Measurements from ENCODE around the gene BOD1L2. TPM values are rescaled to one million over a fixed set of nuclear protein-coding genes. Genes with fewer than 3 reads are reported as not detected.

BOD1L2 gene
- total RNA-seq, 2 donors from 2014 or later, result 24.1 TPM; not detected in 1

DNA sequence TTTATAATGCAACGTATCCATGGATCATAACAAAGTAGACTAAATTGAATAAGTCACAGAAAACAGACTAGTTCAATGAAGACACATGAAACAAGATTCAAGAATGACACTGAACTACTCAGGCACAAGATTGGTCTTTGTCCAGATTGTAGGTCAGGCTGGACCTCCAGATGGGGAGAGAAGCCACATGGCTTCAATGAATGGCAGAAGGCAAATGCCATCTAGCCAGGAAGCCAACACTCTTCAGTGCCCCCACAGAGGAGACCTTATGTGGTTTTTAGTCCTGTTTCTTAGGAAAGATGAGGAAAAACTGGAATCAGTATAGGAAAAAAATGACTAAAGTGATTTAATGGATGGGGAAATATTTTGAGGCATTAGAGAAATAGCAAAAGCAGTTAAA, 43.1 kb downstream of the BOD1L2 start:
- 77% methylated on average over 1 of the region's 1 CpG for whole genome bisulfite sequencing
- no peak for TF ChIP-seq POLR2A (IDR thresholded peaks at IDR 0.05)
- TF ChIP-seq, protein P1, sequence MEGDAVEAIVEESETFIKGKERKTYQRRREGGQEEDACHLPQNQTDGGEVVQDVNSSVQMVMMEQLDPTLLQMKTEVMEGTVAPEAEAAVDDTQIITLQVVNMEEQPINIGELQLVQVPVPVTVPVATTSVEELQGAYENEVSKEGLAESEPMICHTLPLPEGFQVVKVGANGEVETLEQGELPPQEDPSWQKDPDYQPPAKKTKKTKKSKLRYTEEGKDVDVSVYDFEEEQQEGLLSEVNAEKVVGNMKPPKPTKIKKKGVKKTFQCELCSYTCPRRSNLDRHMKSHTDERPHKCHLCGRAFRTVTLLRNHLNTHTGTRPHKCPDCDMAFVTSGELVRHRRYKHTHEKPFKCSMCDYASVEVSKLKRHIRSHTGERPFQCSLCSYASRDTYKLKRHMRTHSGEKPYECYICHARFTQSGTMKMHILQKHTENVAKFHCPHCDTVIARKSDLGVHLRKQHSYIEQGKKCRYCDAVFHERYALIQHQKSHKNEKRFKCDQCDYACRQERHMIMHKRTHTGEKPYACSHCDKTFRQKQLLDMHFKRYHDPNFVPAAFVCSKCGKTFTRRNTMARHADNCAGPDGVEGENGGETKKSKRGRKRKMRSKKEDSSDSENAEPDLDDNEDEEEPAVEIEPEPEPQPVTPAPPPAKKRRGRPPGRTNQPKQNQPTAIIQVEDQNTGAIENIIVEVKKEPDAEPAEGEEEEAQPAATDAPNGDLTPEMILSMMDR (IDR thresholded peaks at IDR 0.05), result no peak
- Histone ChIP-seq H3K4me3 (no peak overlapping the region), H3K9me3 (no peaks in the 10 kb centered on the region), H3K27me3 (replicated peaks; ENCODE audit: insufficient read depth) (no peaks in the 10 kb centered on the region), H3K27ac (no peak overlapping the region), H3K36me3 (no peaks in the 10 kb centered on the region), H3K4me1 (replicated peaks) (no peaks in the 10 kb centered on the region)
- intact Hi-C loops (cut with DNase I), result no loop called here
- DNase-seq (ENCODE audit: low spot score), result no peak

DNA sequence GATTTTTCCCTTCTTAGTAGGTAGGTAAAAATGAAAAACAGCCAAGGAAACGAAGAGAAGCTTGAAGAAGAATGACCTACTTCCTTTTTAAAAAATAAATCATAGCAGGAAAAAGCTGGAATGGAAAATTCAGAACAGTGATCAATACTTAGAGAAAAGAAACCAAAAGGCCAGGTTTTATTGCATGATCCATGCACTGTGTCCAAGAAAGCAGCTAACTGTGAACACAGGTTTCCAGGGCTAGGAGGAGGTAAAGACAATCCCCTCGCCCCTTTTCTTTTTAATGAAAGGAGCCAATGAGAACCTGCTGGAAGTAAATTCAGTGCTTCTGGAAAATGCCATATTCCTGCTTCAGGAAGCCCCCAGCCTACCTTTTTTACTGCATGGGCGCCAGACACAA, 47.2 kb downstream of the BOD1L2 start:
- no peak overlapping the region for H3K27ac ChIP-seq
- no peaks in the 10 kb centered on the region for H3K27me3 ChIP-seq (replicated peaks; ENCODE audit: insufficient read depth)
- no peaks in the 10 kb centered on the region for H3K36me3 ChIP-seq
- TF ChIP-seq, protein P1 (IDR thresholded peaks at IDR 0.05), result no peak
- TF ChIP-seq POLR2A (IDR thresholded peaks at IDR 0.05) (no peak), POLR2AphosphoS5 (IDR thresholded peaks at IDR 0.05) (no peak)
- H3K4me1 ChIP-seq (replicated peaks), result no peaks in the 10 kb centered on the region
- 51% methylated on average over 3 of the region's 3 CpGs for WGBS
- no peak overlapping the region for H3K4me3 ChIP-seq
- intact Hi-C loops (cut with DNase I), result no loop called here
- H3K9me3 ChIP-seq, result no peaks in the 10 kb centered on the region
- no peak for DNase-seq (ENCODE audit: low spot score)

DNA sequence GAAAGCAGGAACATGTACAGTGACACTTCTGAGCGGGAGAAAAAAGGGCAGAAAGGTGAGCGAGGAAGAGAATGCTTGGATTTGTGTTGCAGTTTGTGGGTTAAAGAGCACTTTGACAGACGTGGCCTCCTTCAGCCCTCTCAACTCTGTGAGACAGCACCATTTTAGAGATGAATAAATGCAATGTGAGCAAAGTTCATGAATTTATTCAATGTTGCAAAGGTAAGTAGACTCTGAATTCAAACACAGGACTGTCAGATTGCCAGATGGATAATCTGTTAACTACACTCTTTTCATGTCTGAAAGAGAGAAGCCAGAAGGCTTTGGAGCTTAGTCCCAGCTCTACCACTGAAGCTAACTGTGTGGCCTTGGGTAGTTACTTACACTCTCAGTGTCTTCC, 47.7 kb downstream of the BOD1L2 start:
- no peak overlapping the region for H3K27ac ChIP-seq
- H3K36me3 ChIP-seq, result no peaks in the 10 kb centered on the region
- no peak overlapping the region for H3K4me3 ChIP-seq
- intact Hi-C loops (cut with DNase I), result no loop called here
- no peaks in the 10 kb centered on the region for H3K27me3 ChIP-seq (replicated peaks; ENCODE audit: insufficient read depth)
- H3K9me3 ChIP-seq, result no peaks in the 10 kb centered on the region
- WGBS, result 73% methylated on average over 3 of the region's 3 CpGs
- no peaks in the 10 kb centered on the region for H3K4me1 ChIP-seq (replicated peaks)
- no peak for DNase-seq (ENCODE audit: low spot score)
- TF ChIP-seq, protein P1 (IDR thresholded peaks at IDR 0.05), result no peak
- TF ChIP-seq POLR2AphosphoS5 (IDR thresholded peaks at IDR 0.05), result no peak

DNA sequence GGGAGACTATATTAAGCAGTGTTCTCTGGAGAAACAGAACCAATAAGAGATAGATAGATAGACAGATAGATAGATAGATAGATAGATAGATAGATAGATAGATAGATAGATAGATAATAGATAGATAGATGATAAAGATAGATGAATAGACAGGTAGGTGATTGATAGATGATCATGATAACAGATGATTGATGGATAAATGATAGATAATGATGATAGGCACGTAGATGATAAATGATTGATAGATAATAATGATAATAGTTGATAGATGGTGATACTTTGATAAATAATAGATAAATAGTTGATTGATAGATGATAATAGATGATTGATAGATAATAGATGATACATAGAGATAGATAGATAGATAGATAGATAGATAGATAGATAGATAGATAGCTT, 48.5 kb downstream of the BOD1L2 start:
- intact Hi-C loops (cut with DNase I), result no loop called here
- Histone ChIP-seq H3K36me3 (no peaks in the 10 kb centered on the region), H3K27ac (no peak overlapping the region), H3K4me3 (no peak overlapping the region), H3K9me3 (no peaks in the 10 kb centered on the region), H3K4me1 (replicated peaks) (no peaks in the 10 kb centered on the region), H3K27me3 (replicated peaks; ENCODE audit: insufficient read depth) (no peaks in the 10 kb centered on the region)
- TF ChIP-seq POLR2AphosphoS5 (IDR thresholded peaks at IDR 0.05), result no peak
- TF ChIP-seq, protein P1 (IDR thresholded peaks at IDR 0.05), result no peak
- no peak for TF ChIP-seq POLR2A (IDR thresholded peaks at IDR 0.05)
- 88% methylated on average over 1 of the region's 1 CpG for WGBS
- DNase-seq (ENCODE audit: low spot score), result no peak

DNA sequence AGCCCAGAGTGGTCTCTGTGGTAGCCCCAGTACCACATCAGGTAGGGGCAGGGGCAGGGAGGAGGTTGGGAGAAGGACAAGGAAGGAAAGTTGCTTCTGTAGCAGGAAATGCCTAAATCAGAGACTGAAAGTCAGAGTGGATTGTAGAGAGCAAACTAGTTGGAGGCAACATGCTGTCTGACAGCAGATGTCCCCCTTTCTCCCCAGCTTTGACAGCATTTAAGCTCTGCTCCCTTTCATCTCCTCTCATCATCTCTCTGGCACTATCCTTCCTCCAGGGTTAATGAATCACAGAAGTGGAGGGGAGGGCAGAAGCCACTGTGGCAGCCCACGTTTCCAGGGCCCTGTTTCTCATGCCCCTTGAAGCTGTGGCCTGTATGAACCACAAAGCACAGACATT, 50.4 kb downstream of the BOD1L2 start:
- H3K4me1 ChIP-seq (replicated peaks), result no peaks in the 10 kb centered on the region
- no peaks in the 10 kb centered on the region for H3K36me3 ChIP-seq
- no peak for DNase-seq (ENCODE audit: low spot score)
- TF ChIP-seq POLR2A (IDR thresholded peaks at IDR 0.05) (no peak), POLR2AphosphoS5 (IDR thresholded peaks at IDR 0.05) (no peak)
- TF ChIP-seq, protein P1 (IDR thresholded peaks at IDR 0.05), result no peak
- no peaks in the 10 kb centered on the region for H3K27me3 ChIP-seq (replicated peaks; ENCODE audit: insufficient read depth)
- no peaks in the 10 kb centered on the region for H3K9me3 ChIP-seq
- no peak overlapping the region for H3K4me3 ChIP-seq
- intact Hi-C loops (cut with DNase I), result no loop called here
- whole genome bisulfite sequencing, result 11% methylated on average over 1 of the region's 1 CpG
- H3K27ac ChIP-seq, result no peak overlapping the region
